Activated naive CD4-positive, alpha-beta T cell treated with anti-CD3 and anti-CD28 coated beads for 36 hours (primary cell): ENCODE data around the gene CGRRF1. TPM values are rescaled to one million over a fixed set of nuclear protein-coding genes. Genes with fewer than 3 reads are reported as not detected.

Experiments used
- CTCF ChIA-PET: fragments of 350-600 bp; sonication (Branson Sonifier 250); formaldehyde crosslinking; loops from one replicate; lab custom pipeline; 2021; ENCODE audit warnings: antibody characterized with exemption; lab: Charles Lee
- DNase-seq: peaks from one replicate; pipeline ENCODE4 v3.0.0-alpha.2; 2020
- H3K27ac Mint-ChIP-seq: one replicate; pipeline ENCODE4 v1.8.0; 2021; ENCODE audit warnings: mild to moderate bottlenecking, mixed read lengths
- H3K27me3 Mint-ChIP-seq: one replicate; pipeline ENCODE4 v1.8.0; 2021; ENCODE audit warnings: low read depth, mixed read lengths
- H3K36me3 Mint-ChIP-seq: one replicate; pipeline ENCODE4 v1.8.0; 2021; ENCODE audit warnings: low read depth, mixed read lengths
- H3K4me1 Mint-ChIP-seq: one replicate; pipeline ENCODE4 v1.8.0; 2021; ENCODE audit warnings: low read depth, mixed read lengths
- H3K4me3 Mint-ChIP-seq: one replicate; pipeline ENCODE4 v1.8.0; 2021; ENCODE audit warnings: mild to moderate bottlenecking, moderate library complexity, mixed read lengths
- H3K9me3 Mint-ChIP-seq: one replicate; pipeline ENCODE4 v1.8.0; 2021; ENCODE audit warnings: mixed read lengths
- intact Hi-C: fragments of 100-400 bp; cut with micrococcal nuclease; formaldehyde crosslinking; loops from one replicate; pipeline ENCODE4 v1.15.1; 2023
- total RNA-seq, 2 experiments: library from RNA; stranded (reverse); gene quantifications; one replicate each; pipeline ENCODE4 v1.2.3, GENCODE V29; 2021

CGRRF1 gene
- total RNA-seq, 2 experiments from 2014 or later: 9.2 to 9.7 TPM

DNA sequence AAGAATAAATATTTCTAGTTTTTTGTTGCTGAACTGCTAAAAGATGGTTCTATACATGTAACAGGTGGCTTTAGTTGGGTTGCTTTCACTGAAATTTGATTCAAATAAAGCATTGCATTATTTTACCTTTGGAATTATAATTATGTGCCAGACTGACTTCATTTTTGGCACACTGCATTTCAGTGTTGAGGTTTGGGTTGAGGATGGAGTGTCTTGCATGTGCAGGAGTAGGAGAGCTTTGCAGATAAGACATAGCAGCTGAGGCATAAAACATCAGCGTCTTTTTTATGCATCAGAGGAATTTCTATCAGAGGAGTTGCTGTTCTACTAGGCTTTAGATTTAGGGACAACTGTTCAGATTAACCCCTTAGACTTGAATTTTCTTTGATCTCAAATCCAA is 74.4 kb downstream of the CGRRF1 start:
- Mint-ChIP-seq H3K4me3 (no peak overlapping the region), H3K9me3 (no peaks in the 10 kb centered on the region), H3K27ac (no peak overlapping the region), H3K4me1 (no peaks in the 10 kb centered on the region), H3K27me3 (no peaks in the 10 kb centered on the region), H3K36me3 (peaks cover 4% of the 10 kb centered on the region)
- intact Hi-C loops: no loop called here
- CTCF ChIA-PET: interaction anchor here (1.3 kb wide), 1 partner anchor 109 kb away, joined by 3 read pairs; no protein-coding TSS in a partner anchor
- no peak for DNase-seq

DNA sequence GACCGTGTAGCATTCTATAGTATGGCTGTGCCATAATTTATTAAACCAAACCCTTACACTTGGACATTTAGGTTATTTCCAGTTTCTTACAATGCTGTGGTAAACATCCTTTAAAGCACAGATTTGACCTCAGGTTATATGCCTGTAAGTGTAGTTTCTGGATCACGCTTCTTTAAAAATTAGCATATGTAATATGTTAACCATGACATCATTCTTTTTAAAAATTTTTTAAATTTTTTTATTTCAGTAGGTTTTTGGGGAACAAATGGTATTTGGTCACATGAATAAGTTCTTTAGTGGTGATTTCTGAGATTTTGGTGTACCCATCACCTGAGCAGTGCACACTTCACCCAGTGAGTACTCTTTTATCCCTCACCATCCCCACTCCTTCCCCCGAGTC is 75.5 kb downstream of the CGRRF1 start:
- no peaks in the 10 kb centered on the region for H3K9me3 Mint-ChIP-seq
- no peak overlapping the region for H3K4me3 Mint-ChIP-seq
- no peaks in the 10 kb centered on the region for H3K27me3 Mint-ChIP-seq
- peaks cover 4% of the 10 kb centered on the region for H3K36me3 Mint-ChIP-seq
- intact Hi-C loops: no loop called here
- peaks cover 4% of the 10 kb centered on the region for H3K4me1 Mint-ChIP-seq
- CTCF ChIA-PET: no interaction called here
- H3K27ac Mint-ChIP-seq: no peak overlapping the region
- DNase-seq: no peak

Other genes with a start within 250 kb of the CGRRF1 start
- 100 to 1,000 TPM in 1 of 2 experiments, 10 to 100 TPM in 1; 96.5 to 101 TPM for gene CDKN3, start 112.9 kb upstream of the CGRRF1 start, total RNA-seq
- gene CNIH1, start 68.5 kb upstream of the CGRRF1 start, total RNA-seq: 10 to 100 TPM; 68.1 to 78.4 TPM
- gene GMFB, start 20.9 kb upstream of the CGRRF1 start, total RNA-seq: 10 to 100 TPM; 29.5 to 33.4 TPM
- 1 to 10 TPM; 4.7 to 4.9 TPM for gene SAMD4A, start 57.2 kb downstream of the CGRRF1 start, total RNA-seq